HL-60/S4 treated with phorbol 12-myristate 13-acetate at 8.2 ng/mL for 4 days and 3 days (cell line): ENCODE results near the gene CEACAM16.

Experiments used
- in situ Hi-C: fragments of 300-500 bp; cut with MboI; formaldehyde crosslinking; loops from 2 replicates; pipeline ENCODE4 v1.15.0; 2022; ENCODE audit warnings: low sequenced_read_pairs

Gene CEACAM16

DNA sequence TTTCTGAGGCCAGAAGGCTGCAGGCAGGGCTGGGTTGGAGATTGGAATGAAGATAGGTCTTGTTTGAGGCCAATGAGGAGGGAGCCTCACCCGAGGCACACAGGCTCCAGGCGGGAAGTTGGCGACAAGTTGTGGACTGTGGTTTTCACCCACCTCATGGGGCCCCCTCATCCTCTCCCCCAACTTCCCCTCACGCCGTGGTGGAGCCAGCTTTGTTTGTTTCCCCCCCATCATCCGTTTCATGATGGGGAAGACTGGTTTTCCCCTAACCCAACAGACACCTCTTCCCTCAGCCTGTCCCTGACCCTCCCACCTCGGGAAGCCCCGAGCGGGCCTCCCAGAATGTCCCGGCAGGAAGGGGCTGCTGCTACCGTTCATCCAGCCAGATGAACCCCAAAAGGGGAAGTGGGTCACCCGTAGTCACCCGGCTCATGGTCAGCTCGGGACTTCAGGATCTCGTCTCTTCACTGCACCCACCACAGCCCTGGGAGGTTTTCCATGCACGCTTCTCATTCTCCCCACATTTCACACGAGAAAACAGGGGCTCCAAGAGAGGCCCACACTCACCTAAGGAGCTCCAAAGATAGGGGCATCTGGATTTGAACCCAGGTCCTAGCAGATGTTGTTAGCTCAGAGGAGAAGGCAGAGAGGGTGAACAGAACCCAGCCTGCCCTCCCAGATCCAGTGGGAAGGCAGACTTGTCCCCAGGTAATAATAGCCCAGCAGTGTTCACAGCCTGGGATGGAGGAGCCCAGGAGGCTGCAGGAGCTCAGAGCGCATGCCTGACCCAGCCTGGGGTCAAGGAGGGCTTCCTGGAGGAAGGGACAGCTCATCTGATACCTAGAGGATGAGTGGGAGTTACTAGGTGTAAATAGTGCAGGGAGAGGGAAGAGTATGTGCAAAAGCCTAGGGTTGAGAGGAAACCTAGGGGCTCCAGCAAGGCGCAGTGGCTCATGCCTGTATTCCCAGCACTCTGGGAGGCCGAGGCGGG, 23.5 kb downstream of the CEACAM16 start:
- in situ Hi-C loops: loop anchor here (10.0 kb wide), 1 partner anchor 52 kb away; the partner anchor contains the start of gene CBLC

DNA sequence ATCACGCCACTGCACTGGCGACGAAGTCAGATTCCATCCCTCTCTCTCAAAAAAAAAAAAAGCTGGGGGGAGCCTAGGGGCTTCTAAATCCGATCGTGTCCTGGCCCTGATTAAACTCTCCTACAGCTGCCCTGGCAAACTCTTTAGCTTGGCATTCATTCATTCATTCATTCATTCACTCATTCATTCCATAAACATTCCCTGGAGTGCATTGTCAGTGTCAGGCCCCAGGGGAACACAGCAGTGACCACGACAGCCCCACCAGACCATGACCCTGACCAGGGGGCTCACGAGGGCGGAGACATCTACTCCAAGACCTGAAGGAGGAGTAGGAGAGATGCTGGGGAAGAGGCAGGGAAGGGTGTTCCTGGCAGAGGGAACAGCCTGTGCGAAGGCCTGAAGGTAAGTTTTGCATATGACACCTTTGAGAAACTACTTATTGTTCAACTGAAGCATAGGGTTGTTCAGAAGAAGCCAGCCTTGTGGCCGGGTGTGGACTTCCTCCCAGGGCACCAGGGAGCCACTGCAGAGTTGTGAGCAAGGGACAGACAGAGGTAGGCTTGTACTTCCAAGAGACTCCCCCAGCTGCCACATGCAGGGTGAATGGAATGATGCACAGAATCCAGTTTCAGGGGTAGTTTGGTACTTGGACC, 24.5 kb downstream of the CEACAM16 start:
- in situ Hi-C loops: loop anchor here (10.0 kb wide), 1 partner anchor 51 kb away; the partner anchor contains the start of gene CBLC

DNA sequence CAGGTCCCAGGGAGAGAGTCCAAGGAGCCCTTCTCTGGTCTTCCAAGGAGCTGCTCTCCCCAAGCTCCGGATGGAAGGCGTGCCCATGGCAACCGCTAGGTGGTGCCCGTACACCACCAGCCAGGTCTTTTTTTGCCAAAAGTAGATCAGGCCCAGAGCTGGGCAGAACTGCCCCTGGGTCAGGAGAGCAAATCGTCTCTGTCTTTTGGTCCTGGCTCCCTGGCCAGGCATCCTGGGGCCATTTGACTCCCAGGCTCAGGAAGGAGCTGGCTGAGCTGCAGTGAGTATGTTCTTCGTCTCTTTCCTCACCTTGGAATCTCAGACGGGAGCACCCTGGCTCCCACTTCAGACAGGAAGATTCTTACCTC, 25.0 kb downstream of the CEACAM16 start:
- in situ Hi-C loops: loop anchor here (10.0 kb wide), 1 partner anchor 51 kb away; the partner anchor contains the start of gene CBLC

DNA sequence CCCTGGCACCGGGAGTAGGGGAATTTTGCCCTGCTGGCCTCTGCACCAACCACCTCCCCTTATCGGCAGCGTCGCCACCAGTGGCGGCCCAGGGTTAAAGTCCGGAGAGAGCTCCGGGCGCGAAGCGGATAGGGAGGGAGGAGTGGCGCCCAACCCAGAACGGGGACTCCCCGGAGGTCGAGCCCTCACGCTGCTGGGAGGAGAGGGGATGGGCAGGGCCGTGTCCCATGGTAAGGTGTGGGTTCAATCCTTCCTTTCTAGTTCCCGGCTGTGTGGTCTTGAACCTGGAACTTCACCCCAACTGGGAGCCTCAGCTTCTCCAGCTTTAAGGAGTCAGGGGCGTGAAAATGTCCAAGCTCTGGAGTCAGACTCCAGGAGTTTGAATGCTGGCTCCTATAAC, 26.3 kb downstream of the CEACAM16 start:
- in situ Hi-C loops: loop anchor here (10.0 kb wide), 1 partner anchor 50 kb away; the partner anchor contains the start of gene CBLC

DNA sequence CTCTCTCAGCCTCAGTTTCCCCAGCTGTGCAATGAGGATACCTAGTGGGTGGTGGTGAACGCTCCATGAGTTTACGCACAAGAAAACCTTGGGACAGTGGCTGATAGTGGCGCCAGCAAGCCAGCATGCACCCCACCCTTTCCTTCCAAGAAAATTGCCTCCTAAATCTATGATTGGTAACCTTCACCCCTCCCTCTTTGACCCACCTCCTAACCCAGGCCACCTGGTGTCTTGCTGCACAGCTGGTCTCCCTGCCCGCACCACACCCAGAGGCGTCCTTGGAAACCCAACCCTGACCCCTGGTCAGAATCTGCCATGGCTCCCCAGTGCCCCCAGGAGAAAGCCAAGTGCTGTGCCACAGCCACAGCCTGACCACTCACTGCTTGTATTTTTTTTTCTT, 26.7 kb downstream of the CEACAM16 start:
- in situ Hi-C loops: loop anchor here (10.0 kb wide), 1 partner anchor 49 kb away; the partner anchor contains the start of gene CBLC

DNA sequence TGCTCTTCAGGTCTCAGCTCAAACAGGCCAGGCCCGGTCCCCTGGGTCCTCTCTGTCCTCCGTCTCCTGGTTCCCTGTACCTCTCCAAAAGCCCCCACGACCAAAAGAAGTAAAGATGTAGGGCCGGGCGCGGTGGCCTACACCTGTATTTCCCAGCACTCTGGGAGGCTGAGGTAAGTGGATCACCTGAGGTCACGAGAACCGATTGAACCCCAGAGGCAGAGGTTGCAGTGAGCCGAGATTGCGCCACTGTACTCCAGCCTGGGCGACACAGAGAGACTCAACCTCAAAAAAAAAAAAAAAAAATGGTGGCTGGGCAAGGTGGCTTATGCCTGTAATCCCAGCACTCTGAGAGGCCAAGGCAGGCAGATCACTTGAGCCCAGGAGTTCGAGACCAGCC, 27.5 kb downstream of the CEACAM16 start:
- in situ Hi-C loops: loop anchor here (10.0 kb wide), 1 partner anchor 48 kb away; the partner anchor contains the start of gene CBLC

DNA sequence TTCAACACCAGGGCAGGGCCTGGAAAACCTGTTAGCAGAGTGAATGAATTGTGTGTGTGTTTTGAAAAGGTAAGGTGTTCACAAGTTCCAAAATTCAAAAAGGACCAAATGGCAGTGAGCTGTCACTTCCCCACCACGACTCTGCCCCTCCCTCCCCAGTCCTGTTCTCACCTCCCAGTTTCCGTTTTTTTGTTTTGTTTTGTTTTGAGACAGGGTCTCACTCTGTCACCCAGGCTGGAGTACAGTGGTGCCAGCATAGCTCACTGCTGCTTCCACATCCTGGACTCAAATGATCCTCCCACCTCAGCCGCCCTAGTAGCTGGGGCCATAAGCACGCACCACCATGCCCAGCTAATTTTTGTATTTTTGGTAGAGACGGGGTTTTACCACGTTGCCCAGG, 29.2 kb downstream of the CEACAM16 start:
- in situ Hi-C loops: loop anchor here (10.0 kb wide), 1 partner anchor 47 kb away; the partner anchor contains the start of gene CBLC

DNA sequence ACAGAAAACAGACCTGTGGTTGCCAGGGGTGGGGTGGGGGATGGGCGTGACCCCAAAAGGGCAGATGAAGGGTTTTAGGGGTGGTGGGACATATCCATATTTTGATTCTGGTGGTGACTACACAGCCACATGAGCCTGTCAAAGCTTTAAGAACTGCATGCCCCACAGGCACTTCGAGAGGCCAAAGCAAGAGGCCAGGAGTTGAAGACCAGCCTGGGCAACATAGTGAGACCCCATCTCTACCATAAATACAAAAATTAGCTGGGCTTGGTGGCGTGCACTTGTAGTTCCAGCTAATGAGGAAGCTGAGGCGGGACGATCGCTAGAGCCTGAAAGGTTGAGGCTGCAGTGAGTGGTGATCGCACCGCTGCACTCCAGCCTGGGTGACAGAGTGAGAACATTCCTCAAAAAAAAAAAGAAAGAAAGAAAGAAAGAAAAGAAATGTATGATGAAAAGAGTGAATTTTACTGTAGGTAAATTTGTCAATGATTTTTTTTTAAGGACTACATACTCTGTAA, 30.6 kb downstream of the CEACAM16 start:
- in situ Hi-C loops: loop anchor here (10.0 kb wide), 1 partner anchor 45 kb away; the partner anchor contains the start of gene CBLC

DNA sequence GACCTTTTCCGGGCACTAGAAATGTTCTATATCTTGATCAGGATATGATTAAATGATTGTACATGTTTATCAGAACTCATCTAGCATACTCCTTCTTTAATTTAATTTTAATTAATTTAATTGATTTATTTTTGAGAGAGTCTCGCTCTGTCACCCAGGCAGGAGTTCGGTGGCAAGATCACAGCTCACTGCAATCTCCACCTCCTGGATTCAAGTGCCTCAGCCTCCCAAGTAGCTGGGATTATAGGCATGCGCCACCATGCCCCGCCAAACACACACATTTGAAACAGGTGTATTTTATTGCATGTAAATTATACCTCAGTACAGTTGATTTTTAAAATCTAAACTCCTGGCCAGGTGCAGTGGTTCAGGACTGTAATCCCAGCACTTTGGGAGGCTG, 32.1 kb downstream of the CEACAM16 start:
- in situ Hi-C loops: no loop called here

DNA sequence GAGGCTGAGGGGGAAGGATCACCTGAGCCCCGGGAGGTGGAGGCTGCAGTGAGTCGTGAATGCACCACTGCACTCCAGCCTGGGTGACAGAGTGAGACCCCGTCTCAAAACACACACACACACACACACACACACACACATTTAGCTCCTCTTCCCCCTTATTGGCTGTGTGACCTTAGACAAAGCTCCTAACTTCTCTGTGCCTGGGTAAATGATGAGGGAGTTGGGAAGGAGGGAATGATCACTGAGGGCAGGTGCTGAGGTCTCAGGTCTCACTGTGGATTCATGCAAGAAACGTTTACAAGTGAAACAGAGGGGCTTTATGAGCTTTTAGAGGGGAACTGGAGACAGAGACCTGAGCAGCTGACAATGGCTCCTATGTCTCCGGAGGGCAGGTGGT, 32.7 kb downstream of the CEACAM16 start:
- in situ Hi-C loops: no loop called here

DNA sequence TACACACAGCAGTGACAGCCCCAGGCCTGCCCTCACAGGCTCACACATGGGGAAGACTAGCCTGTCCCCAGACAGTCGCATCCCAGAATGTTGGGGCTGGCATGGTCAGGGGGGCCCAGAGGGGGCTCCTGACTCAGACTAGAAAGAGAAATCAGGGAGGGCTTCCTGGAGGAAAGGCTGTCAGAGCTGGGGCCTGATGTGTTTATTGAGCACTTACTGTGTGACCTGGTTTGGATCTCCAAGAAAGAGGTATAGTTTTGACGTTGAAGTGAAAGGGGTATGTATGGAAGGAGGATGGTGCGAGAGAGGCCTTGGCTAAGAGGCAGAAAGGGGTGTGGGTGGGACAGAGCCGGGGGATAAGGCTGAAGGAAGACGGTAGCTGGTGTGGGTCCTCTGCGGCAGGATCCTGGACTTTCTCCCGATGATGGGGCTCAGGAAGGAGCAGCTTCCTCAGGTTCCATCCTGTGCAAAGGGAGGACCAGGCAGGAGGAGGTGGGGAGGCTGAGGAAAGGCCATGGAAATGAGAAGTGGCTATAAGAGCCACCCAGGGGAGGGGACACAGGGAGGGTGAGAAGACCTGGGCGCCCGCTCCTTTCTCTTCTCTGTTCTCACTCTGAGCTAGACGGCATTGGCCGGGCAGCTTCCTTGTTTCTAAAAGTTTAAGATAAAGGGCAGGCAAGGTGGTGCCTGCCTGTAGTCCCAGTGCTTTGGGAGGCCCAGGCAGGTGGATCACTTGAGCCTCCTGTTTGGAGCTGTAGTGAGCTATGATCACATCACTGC, 33.5 kb downstream of the CEACAM16 start:
- in situ Hi-C loops: no loop called here

DNA sequence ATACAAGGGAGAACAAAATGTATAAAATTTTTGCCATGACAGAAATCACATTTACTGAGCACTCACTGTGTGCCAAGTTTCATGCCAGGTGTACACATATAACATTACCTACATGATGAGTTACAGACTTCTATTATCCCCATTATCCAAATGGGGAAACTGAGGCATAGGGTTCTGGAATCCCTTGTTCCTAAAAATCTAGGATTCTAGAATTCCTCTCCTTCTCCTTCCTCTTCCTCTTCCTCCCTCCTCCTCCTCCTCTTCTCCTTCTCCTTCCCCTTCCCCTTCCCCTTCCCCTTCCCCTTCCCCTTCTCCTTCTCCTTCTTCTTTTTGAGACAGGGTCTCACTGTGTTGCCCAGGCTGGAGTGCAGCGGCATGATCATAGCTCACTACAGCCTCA, 35.4 kb downstream of the CEACAM16 start:
- in situ Hi-C loops: no loop called here

DNA sequence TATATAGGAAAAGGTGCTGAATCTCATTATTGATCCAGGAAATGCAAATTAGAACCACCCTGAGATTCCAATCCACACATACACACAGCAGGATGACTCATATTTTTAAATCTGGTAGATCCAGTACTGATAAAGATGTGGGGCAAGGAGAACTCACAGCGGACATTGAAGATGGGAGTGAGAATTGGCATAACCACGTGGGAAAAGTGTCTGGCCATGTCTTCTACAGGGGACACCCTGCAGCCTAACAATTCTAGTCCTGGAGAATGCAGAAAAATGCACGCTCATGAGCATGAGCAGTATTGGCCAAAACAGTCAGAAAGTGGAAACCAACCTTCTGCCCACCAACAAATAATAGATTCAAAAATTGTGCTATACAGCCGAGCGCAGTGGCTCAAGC, 36.1 kb downstream of the CEACAM16 start:
- in situ Hi-C loops: no loop called here

DNA sequence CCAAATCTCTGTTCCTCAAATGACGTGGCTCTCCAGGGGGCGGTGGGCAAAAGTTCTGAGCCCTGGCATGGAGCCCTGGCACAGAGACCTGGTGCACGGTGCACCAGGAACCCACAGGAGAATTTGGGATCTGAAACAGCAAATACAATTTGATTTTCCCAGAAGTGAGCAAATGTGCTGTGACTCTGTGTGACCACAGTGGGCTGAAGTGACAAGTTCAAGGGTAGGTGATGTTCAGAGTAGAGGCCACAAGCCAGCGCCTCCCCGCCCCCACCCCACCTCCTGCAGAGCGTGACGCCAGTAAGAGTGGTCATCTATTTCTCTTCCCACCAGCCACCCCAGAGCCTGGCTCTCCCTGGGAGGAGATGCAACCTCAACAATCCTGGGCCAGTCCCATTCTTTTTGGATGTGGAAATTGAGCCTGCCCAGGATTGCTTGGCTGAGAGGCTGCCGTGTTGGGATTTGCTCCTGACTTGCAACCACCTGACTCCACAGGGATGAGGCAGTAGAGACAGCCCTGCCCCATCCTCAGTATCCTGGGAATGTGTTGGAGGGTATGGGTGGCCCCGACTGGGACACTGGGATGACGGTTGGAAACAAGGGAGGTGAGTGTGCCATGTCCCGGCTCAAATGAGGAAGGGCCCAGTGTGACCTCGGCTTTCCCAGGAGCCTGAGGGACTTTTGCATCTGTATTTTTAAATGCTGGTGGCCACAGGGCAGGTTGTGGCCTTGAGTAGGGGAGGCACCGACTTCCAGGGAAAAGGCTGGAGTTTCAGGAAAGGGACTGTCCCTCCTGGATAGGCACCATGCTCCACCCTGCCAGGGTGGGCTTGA, 38.5 kb downstream of the CEACAM16 start:
- in situ Hi-C loops: no loop called here

DNA sequence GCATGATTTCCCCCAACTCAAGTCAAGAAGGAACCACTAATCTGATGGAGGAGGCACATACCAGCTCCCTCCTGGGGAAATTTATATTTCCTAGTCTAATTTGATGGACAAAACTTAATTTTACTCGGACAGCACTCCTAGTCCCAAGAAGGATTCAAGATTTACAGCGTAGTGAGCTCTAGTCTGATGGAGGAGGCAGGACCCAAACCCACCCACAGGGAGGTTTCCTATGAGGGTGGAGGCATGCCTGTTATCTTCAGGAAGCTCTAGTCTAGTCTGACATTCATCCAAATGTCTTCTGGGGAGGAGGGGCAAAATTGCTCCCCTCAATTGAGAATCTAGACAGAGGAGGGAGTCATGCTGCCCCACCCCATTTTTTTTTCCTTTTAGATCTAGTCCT, 39.2 kb downstream of the CEACAM16 start:
- in situ Hi-C loops: no loop called here

DNA sequence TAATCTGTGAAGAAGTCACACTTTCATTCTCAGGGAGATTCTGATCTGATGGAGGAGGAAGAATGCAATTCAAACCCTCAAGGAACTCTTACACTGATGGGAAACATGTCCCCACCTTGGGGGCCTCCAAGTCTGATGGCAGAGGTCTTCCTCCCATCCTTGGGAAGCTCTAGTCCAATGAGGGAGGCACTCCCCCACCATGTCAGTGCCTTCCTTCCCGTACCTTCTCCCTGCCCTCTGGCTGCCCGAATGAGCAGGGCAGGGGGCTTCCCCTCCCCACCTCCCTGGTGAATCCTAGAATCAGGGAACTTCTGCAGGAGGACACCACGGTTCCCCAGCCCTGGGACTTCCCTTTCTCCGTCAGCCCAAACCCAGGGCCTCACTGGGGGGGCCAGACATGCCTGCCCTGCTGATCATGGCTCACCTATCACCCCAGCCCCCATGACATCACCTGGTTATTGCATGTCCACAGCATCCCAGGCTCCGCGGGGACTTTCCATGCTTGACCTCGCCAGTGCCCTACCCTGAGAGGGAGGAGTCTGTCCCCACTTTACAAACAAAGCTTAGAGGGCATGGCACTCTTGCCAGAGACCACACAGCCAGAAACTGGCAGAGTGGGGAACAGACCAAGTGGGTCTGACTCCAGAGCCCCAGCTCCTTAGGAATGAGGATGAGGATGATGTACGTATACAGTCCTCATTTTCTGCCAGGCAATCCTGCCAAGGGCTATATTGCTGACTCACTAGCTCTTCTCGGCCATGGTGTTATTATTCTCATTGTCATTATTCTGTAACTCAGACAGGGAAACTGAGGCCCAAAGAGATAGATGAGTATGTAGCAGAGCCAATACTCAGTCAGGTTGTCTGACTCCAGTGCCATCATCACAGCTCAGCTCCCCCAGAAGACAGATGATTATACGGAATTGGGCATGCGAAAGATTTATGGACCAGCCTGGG, 39.9 kb downstream of the CEACAM16 start:
- in situ Hi-C loops: no loop called here

DNA sequence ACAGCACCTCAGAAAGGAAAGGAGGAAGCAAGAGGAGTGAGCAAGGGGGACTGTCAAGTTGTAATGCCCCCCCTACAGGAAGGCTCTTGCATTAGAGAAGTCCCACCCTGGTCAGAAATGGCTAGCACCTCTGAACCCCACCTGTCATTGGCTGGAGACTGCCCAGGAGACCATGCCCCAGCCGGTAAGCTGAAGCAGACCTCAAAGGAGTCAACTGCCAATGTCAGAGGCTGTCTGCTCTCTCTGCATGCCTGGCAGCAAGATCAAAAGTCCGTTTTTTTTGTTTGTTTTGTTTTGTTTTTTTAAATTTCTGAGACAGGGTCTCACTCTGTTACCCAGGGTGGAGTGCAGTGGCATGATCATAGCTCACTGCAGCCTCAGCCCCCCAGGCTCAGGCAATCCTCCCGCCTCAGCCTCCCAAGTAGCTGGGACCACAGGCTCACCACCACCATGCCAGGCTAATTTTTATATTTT, 41.4 kb downstream of the CEACAM16 start:
- in situ Hi-C loops: no loop called here

DNA sequence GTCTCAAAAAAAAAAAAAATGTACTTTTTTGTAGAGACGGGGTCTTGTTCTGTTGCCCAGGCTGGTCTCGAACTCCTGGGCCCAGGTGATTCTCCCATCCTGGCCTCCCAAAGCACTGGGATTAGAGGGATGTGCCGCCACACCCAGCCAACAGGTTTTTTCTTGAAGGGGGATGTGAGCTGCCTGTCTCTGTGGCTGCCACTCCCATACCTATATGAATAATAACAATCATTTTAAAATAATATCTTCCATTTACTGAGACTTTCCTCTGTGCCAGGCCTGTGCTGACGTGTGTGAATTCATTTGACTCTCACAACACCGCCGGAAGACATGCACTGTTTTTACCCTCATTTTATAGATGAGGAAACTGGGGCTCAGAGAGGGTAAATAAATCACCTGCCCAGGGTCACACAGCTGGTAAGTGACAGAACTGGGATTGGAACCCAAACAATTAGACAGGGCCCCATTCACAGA, 42.3 kb downstream of the CEACAM16 start:
- in situ Hi-C loops: no loop called here
